Mucosa of descending colon (tissue), 3 donors: ENCODE results near the gene SERPING1. TPM values are rescaled to one million over a fixed set of nuclear protein-coding genes. Genes with fewer than 3 reads are reported as not detected.
A peak's percentile ranks its signal among the peaks of the same experiment; 100 is the strongest.

Experiments
- ATAC-seq: fragments of 200-7000 bp; cut with Tn5 transposase; one replicate; pipeline ENCODE4 v1.9.1; 2020; ENCODE audit warnings: mild to moderate bottlenecking, moderate library complexity
- DNase-seq, 3 donors: peaks; one replicate each; pipeline ENCODE4 v3.0.0-alpha.2; 2020
- H3K36me3 ChIP-seq: fragments of 200-600 bp; one replicate; pipeline ENCODE4 v1.8.0; 2021; ENCODE audit warnings: low read depth, mild to moderate bottlenecking
- H3K4me1 ChIP-seq: fragments of 200-600 bp; one replicate; pipeline ENCODE4 v1.8.0; 2021; ENCODE audit warnings: low read depth, mild to moderate bottlenecking
- H3K4me3 ChIP-seq: fragments of 200-600 bp; one replicate; pipeline ENCODE4 v1.8.0; 2021; ENCODE audit warnings: mild to moderate bottlenecking
- H3K9me3 ChIP-seq: fragments of 200-600 bp; one replicate; pipeline ENCODE4 v1.8.0; 2021; ENCODE audit warnings: mild to moderate bottlenecking
- intact Hi-C, 2 donors: fragments of 100-400 bp; cut with DNase I in 1 of 2; cut with micrococcal nuclease in 1 of 2; formaldehyde crosslinking; loops; one replicate each; pipeline versions ENCODE4 v1.11.0 to v1.11.1; 2022; cut with DNase I, micrococcal nuclease
- microRNA-seq: library from miRNA; unstranded; fragments of <30 nt; microRNA quantifications from one replicate; pipeline ENCODE4, GENCODE V29; 2019
- total RNA-seq, 3 donors: library from RNA; stranded (reverse); fragmentation: NEBNext Ultra II Directional in 2 of 3; extraction: Animal tissue kit (Norgen Biotek cat#: 25700) in 2 of 3; gene quantifications; one replicate each; pipeline versions ENCODE4 v1.2.1 to v1.2.4, GENCODE V29; 2021 to 2023
- TF ChIP-seq, protein P1 (sequence below): fragments of 200-600 bp; IDR thresholded peaks from one replicate; pipeline ENCODE4 v1.8.0; 2022; ENCODE audit warnings: antibody characterized with exemption, mild to moderate bottlenecking
- donor health status: DM: no; HTN: no; CAD: no; lungs with moderate emphysema.
- donor health status: DM: no; HTN: no; CAD: no.
- donor health status: DM: no; HTN: yes; CAD: no.

Gene SERPING1
- total RNA-seq, 3 donors from 2014 or later = 31.0 to 224 (median 112) TPM

DNA sequence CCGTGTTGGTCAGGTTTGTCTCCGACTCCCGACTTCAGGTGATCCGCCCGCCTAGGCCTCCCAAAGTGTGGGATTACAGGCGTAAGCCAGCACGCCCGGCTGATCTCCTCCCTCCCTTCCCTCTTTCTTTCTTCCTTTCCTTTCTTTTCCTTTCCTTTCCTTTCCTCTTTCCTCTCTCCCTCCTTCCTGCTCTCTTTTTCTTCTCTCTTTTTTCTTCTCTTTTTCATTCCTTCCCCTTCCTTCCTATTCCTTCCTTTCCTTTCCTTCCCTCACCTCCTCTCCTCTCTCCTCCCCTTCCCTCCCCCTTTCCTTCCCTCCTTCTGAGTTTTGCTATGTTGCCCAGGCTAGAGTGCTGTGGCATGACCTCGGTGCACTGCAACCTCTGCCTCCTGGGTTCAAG, 66.5 kb downstream of the SERPING1 start:
- TF ChIP-seq, protein P1, sequence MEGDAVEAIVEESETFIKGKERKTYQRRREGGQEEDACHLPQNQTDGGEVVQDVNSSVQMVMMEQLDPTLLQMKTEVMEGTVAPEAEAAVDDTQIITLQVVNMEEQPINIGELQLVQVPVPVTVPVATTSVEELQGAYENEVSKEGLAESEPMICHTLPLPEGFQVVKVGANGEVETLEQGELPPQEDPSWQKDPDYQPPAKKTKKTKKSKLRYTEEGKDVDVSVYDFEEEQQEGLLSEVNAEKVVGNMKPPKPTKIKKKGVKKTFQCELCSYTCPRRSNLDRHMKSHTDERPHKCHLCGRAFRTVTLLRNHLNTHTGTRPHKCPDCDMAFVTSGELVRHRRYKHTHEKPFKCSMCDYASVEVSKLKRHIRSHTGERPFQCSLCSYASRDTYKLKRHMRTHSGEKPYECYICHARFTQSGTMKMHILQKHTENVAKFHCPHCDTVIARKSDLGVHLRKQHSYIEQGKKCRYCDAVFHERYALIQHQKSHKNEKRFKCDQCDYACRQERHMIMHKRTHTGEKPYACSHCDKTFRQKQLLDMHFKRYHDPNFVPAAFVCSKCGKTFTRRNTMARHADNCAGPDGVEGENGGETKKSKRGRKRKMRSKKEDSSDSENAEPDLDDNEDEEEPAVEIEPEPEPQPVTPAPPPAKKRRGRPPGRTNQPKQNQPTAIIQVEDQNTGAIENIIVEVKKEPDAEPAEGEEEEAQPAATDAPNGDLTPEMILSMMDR = no peak
- no peaks in the 10 kb centered on the region for H3K36me3 ChIP-seq
- intact Hi-C loops = no loop called here
- H3K4me3 ChIP-seq = no peak overlapping the region
- ATAC-seq (no peak), DNase-seq (peak in 1 of 3 donors; percentile 28)
- H3K9me3 ChIP-seq = no peaks in the 10 kb centered on the region
- peaks cover 1% of the 10 kb centered on the region for H3K4me1 ChIP-seq

Small RNA genes lying within 50 kb of the gene (microRNA-seq; reads per million reads assigned to microRNA genes)
- 4,159 reads per million, percentile 91 among the genes with 10 or more reads in this experiment for gene MIR130A

Other genes with a start within 250 kb of the SERPING1 start
- gene PRG3, start 216.5 kb upstream of the SERPING1 start, total RNA-seq = not detected
- under 1 TPM in 1 of 3 donors, not detected in 2; 0.24 TPM for gene PRG2, start 207.0 kb upstream of the SERPING1 start, total RNA-seq
- 10 to 100 TPM in 2 of 3 donors, 1 to 10 TPM in 1; 6.3 to 24.4 (median 16.9) TPM for gene SLC43A3, start 170.6 kb upstream of the SERPING1 start, total RNA-seq
- under 1 TPM; 0.38 to 0.73 (median 0.48) TPM for gene RTN4RL2, start 137.2 kb upstream of the SERPING1 start, total RNA-seq
- 10 to 100 TPM in 1 of 3 donors, 1 to 10 TPM in 2; 8.3 to 22.6 (median 9.9) TPM for gene SLC43A1, start 82.0 kb upstream of the SERPING1 start, total RNA-seq
- 10 to 100 TPM; 25.5 to 50.1 (median 49.9) TPM for gene TIMM10, start 66.9 kb upstream of the SERPING1 start, total RNA-seq
- not detected for gene SMTNL1, start 60.1 kb upstream of the SERPING1 start, total RNA-seq
- gene UBE2L6, start 30.0 kb upstream of the SERPING1 start, total RNA-seq = 10 to 100 TPM; 26.1 to 57.3 (median 53.9) TPM
- gene YPEL4, start 52.2 kb downstream of the SERPING1 start, total RNA-seq = 1 to 10 TPM in 1 of 3 donors, under 1 TPM in 2; 0.39 to 2.4 (median 0.58) TPM
- gene CLP1, start 60.1 kb downstream of the SERPING1 start, total RNA-seq = 10 to 100 TPM; 10.0 to 13.1 (median 10.9) TPM
- gene ZDHHC5, start 70.4 kb downstream of the SERPING1 start, total RNA-seq = 10 to 100 TPM; 75.5 to 83.0 (median 81.6) TPM
- gene MED19, start 114.5 kb downstream of the SERPING1 start, total RNA-seq = 10 to 100 TPM; 10.7 to 14.6 (median 12.5) TPM
- gene TMX2, start 114.9 kb downstream of the SERPING1 start, total RNA-seq = 100 to 1,000 TPM in 2 of 3 donors, 10 to 100 TPM in 1; 83.6 to 119 (median 113) TPM
- 10 to 100 TPM; 68.3 to 84.0 (median 79.2) TPM for gene SELENOH, start 143.8 kb downstream of the SERPING1 start, total RNA-seq
- not detected for gene BTBD18, start 154.1 kb downstream of the SERPING1 start, total RNA-seq
- gene CTNND1, start 164.1 kb downstream of the SERPING1 start, total RNA-seq = 100 to 1,000 TPM; 311 to 545 (median 448) TPM